CD4-positive, alpha-beta T cell treated with Interleukin-17A for 1 hour (primary cell): Measurements from ENCODE around the gene POR.
"Not testable (repeated sequence)": the region's sequence is repeated elsewhere in the genome, so short reads cannot be mapped to it uniquely, and the experiment has no call there.

ENCODE experiments used
- DNase-seq: peaks from one replicate; pipeline ENCODE4 v3.0.0-alpha.2; 2020

The POR gene

DNA sequence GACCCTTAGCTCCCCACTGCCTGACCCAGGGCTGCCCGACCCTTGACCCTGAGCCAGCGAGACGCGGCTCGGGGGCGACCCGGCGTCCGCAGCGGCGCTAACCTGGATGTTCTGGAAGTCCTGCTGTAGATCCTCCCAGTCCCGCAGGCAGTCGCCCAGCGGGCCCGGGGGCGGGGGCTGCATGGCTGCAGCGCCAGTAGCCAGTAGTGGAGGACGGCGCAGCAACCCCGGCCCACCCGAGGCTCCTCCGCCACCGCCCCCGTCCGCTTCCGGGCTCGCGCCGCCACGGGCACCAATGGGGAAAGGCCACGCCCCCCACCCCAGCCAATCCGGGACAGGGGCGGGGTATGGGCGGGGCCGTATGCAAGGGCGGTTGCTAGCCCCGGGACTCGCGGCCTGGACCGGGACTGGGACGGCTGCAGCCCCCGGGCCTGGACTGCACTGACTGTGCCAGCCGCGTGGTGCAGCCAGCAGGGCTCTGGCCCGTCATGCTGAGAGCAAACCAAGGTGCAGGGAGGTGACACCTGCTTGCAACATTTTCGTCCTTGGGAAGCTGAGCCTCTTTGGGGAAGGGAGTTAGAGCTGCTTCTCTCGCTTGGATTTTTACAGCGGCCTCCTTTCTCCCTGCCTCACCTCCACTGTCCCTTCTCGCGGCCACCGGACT, 79.6 kb downstream of the POR start, which contains the start of gene TMEM120A:
Gene TMEM120A (minus strand): TSS at position 208 of the 664 bp plus-strand sequence. CDS start 25 bp downstream, at position 183.
- DNase-seq: peak; percentile 92

DNA sequence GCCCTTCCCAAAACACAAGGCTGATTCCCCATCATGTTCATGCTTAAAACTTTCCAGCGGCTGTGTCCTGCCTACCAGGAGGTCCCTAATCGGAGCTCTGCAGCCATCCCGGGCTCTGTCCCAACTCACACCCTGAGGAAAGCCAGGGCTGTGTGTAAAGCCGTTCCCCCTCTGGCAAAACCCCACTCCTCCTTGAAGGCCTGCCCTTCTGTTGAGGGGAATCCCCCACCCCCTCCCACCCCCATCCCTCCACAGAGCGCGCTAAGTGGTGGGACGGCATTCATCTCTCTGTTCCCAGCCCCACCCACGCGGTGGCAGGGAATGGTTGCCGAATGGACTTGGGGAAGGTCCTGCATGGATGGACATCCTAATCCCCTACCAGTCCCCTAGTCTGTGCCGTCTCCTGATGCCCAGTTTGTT, 80.1 kb downstream of the POR start:
- no peak for DNase-seq

DNA sequence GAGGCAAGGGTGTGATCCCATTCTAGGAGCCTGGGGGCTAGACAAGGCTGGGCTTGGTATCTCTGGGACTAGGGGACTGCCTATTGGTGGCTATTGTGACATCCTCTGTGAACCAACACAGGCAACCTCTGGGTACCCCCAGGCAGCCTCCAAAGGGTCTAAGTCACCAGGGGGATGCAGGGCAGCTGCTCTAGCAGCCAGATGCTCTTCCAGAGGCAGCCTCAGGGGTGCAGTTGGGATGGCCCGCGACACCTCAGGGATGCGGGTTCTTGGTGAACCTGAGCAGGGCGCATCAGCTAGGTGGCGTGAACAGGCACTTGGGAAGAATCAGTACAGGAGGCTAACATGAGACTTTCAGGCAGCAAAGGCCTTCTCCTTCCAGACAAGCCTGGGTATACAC, 81.0 kb downstream of the POR start:
- no peak for DNase-seq

DNA sequence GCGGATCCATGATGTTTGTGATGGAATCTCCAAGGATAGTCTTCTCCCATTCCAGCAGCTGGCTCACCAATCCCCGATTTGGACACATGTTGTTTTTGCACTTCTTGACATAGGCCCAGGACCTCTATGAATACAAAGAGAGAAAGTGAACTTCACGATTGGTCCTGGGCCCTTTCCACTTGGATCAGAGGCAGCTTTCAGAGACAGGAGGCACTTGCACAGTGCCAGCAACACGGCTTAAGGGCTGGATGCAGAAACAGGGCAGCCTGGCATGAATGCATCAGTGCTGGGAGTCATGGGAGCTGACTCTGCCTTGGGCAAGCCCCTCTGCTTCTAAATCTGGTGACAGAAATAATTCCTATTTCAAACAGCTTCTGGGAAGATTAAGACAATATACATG, 81.5 kb downstream of the POR start:
- no peak for DNase-seq

DNA sequence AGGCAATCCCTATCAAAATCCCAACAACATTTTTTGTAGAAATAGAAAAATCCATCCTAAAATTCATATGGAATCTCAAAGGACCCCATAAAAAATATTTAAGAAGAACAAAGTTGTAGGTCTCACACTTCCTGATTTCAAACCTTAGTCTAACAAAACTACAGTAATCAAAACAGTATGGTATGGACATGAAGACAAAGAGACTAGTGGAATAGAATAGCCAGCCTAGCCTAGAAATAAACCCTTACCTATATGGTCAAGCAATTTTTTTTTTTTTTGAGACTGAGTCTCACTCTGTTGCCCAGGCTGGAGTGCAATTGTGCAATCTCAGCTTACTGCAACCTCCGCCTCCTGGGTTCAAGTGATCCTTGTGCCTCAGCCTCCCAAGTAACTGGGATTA, 83.1 kb downstream of the POR start:
- no peak for DNase-seq

DNA sequence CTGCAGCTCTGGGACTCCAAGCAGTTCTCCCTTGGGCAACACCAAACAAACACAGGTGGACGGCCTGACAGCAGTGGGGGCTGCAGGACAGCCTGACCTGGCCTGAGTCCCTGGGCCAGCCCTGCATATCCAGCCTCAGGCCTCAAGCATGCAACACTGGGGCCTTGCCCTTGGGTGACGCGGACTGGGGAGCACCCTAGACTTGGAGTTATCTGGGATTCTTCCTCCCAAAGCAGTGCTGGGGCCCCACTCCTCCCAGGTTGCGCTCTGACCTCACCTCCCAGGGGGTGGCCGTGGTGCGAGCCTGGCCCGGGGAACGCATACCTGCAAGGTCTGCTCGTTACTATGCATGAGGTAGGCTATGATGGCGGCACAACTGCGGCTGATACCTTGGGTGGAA, 85.6 kb downstream of the POR start:
- no peak for DNase-seq

DNA sequence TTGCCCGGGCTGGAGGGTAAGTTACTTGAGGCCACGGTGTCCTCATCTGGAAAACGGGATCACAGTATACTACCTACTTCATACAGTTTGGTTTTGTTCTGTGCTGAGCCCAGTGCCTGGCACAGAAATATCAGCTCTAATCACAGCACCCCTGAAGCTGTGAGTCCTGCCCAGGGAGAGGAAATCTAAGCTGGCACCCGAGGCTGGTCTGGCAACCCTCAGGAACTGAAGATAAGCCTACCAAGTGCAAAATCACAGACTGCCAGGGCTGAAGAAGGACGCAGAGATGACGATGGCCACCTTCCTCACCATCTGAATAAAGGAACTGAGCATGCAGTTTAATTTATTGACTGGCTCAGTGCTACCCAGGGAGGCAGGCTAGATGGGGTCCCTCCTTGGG, 87.2 kb downstream of the POR start:
- no peak for DNase-seq

DNA sequence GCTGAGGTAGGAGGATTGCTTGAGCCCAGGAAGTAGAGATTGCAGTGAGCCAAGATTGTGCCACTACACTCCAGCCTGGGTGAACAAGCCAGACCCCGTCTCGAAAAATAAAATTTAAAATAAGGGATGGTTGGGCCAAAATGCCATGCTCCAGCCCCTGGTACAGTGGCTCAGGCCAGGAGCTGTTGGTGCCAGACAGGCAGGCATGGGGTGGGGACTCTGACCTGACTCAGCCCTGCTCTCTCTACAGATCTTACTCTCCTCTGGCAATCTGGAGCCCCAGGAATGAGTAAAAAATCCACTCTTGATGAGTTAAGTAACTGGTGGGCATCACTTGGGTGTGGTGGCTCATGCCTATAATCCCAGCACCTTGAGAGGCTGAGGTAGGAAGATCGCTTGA, 87.9 kb downstream of the POR start:
- no peak for DNase-seq

DNA sequence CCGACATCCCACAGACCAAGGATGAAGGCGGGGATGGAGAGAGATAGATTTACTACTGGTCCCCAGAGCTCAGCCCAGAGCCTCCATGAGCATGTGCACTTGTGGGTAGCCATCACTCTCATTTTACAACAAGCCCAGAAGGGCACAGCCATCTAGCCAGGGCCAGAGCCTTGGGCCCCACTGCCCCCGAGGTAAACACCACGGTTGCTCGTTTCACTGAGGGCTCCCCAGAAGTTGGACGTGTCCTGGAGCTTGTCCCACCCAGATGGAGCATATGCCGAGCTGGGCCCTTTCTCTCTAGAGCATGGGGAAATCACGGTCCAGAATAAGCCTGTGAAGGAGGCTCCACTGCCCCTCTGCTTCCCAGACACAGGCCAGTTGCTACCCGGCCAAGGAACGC, 88.4 kb downstream of the POR start:
- DNase-seq: no peak

DNA sequence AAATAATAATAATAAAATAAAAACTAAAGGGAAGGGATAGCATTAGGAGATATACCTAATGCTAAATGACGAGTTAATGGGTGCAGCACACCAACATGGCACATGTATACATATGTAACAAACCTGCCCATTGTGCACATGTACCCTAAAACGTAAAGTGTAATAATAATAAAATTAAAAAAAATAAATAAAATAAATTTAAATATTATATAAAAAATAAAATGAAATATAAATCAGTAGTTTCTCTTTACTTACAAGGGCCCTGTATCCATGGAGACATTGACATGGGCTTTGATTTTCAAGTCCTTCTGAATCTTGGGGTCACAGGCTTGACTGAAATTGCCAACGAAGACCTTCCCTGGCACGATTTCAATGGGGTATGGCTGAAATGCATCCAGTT, 90.0 kb downstream of the POR start:
- DNase-seq: not testable (repeated sequence)

DNA sequence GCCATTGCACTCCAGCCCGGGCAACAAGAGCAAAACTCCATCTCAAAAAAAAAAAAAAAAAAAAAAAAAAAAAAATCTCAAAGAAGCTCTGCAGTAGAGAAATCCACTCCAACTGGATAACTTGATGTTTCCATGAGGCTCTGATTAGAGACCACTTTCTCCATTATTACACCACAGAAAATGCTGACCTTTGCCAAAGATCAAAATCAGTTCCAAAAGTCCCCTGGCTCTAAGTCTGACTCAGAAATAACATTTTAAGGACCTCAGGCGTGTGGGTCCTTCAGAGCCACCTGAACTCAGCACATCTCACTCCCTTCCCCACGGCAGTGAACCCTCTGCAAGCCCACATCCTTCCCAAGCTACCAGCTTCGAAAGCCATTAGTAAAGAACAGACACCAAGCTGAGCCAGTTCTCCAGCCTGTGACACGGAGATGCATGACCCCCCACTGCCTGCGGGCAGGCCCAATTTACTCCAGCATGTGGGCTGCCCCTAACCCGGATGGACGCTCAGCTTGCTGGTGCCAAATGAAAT, 93.3 kb downstream of the POR start:
- peak; percentile 17 for DNase-seq

DNA sequence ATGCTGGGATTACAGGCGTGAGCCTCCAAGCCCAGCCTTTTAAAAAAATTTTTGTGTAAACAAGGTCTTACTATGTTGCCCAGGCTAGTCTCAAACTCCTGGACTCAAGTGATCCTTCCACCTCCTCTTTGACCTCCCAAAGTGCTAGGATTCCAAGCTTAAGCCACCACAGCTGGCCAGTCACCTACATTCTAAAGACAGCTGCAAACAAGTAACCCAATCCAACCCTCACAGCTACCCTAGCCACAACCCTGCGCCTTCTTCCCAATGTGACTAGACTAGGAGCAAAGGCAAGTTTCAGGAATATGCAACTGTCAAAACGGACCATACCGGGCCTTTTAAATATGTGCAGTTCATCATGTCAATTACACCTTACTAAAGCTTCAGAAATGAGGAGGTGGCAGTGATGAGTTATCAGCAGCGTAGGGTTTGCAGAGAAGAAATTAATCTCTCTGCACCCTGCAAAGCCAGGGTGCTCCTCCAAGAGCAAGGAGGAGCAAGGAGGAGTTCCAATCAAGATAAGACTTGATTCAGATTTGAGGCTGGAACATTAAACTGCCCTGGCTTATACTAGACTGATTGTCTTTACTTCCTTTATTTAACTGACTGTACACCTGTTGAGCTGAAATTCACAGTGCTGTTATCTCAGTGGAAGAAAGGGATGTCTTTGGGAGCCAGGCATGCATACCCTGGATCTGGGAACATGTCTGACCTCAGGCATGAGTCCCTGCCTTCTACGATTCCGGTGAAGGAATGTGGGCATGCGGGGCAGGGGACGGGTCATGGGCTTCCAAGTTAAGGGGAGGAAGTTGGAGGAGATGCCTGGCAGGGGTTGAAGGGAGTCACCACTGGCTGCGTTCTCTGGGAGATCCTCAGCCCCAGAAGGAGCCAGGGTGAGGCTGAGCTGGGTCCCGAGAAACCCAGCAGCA, 95.0 kb downstream of the POR start:
- DNase-seq: no peak

DNA sequence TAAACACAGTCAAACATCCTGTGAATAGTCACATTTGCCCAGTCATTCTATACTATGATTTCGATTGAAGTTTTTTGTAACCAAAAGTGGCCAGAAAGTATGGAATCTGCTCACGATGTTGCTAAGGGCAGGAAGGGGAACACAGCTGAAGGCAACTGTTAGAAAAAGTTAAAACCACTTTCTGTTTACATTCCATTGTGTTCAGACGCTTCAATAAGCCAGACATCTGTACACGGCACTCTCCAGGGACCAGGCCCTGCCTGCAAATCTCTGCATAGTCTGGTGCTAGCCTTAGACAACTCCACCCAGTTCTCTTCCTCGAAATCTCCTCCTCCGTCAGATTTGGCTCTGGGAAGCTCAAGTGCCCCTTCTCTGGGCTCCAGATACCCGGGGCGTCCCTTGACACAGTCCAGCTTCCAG, 96.5 kb downstream of the POR start:
- no peak for DNase-seq

DNA sequence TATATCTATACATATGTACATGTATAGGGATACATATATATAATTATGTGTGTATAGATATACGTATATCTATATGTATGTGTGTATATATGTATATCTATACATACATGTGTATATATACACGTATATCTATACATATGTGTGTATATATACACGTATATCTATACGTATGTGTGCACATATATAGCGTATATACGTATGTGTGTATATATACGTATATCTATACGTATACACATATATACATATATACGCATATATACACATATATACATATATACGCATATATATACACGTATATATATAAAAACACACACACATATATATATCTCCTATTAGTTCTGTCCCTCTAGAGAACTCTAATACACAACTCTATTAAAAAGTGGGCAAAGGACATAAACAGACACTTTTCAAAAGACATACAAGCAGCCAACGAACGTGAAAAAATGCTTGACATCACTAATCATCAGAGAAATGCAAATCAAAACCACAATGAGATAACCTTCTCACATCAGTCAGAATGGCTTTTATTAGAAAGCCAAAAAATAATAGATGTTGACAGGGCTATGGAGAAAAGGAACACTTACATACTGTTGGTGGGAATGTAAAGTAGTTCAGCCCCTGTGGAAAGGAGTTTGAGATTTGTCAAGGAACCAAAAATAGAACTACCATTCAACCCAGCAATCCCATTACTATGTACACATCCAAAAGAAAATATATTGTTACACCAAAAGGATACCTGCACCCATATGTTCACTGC, 101.4 kb downstream of the POR start:
- no peak for DNase-seq

DNA sequence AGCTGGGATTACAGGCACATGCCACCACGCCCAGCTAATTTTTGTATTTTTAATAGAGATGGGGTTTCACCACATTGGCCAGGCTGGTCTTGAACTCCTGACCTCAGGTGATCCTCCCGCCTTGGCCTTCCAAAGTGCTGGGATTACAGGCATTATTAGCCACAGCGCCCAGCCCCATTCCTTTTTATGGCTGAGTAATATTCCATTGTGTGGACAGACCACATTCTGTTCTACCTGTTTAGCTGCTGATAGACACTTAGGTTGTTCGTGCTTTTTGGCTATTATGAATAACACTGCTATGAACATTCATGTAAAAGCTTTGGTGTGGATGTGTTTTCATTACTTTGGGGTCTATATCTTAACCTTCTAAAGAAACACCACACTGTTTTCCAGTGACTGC, 103.6 kb downstream of the POR start:
- DNase-seq: not testable (repeated sequence)

DNA sequence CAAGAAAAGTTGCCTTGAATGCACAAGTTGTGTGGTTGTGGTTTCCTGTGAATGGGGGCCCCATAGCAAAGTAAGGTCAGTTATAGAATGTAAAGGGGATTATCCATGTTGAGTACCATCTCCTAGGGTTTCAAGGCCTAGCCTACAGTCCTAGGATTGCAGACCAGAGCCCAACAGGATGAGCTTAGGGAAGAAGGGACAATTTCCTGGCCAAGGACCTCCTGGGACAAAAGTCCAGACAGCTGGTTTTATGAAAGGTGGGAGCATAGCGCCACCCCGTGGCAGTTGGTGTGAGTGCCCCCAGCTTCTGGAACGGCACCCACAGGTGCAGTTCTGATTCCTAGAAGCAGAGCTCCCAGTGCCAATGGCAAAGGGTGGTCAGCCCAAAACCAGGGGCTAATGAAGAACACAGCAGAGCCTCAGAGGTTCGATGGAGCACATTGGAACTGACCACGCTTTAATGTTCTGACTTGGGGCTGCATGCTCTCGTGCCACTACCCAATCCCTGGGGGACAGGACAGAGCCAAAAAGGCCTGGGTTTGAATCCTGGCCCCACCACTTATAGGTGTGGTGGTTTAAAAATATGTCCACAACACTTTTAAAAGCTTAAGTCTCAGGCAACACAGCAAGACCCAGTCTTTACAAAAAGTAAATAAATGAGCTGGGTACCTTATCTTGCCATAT, 105.2 kb downstream of the POR start:
- DNase-seq: peak; percentile 73

DNA sequence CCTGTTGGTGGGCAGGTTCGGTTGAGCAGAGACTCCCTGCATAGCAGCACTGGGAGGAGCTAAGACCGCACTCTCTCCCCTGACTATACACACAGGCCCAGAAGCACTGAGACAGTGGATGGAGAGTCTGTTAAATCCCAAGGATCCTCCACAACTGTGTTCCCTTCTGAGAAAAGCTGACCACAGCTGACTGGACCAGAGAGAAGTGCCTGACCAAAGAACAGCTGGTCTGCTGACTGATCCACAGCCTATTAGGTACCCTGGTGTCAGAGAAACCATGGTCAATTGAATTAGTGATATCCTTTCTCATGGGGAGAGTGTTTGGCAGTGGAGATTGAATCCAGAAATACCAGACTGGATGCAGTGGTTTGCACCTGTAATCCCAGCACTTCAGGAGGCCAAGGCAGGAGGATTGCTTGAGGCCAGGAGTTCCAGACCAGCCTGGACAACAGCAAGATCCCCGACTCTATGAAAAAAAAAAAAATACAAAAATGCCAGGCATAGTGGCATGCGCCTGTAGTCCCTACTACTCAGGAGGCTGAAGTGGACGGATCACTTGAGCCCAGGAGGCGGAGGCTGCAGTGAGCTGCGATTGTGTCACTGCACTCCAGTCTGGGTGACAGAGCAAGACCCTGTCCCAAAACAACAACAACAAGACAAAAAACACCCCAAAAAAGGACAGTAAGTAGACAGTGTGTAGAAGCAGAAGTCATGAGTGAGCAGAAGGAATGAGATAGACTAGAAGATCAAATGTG, 107.2 kb downstream of the POR start:
- no peak for DNase-seq

DNA sequence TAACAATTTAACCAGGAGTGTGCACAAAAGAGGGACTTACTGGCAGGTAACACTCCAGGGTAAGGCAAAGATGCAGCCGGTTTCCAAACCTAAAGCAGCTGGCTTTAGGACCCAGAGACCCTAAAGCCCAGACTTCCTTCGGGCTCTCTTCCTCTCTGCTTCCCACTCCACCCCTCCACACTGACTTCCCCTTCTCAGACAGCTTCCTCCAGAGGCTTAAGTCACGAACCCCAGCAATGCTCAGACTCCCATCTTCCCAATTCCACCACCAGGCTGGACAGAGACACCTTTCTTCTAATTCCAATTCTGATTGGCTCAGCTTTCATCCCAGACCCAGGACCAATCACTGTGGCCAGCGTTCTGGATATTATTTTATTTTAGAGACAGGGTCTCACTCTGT, 108.0 kb downstream of the POR start:
- DNase-seq: no peak

DNA sequence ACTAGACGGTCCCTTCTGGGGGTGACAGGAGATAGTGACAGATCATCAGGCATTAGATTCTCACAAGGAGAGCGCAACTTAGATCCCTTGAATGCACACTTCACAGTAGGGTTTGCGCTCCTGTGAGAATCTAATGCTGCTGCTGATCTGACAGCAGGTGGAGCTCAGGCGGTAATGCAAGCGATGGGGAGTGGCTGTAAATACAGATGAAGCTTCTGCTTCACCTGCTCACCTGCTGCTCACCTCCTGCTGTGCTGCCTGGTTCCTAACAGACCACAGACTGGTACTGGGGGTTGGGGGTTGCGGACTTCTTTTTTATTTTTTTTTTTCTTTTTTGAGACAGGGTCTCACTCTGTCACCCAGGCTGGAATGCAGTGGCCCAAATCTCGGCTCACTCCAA, 114.7 kb downstream of the POR start:
- not testable (repeated sequence) for DNase-seq

DNA sequence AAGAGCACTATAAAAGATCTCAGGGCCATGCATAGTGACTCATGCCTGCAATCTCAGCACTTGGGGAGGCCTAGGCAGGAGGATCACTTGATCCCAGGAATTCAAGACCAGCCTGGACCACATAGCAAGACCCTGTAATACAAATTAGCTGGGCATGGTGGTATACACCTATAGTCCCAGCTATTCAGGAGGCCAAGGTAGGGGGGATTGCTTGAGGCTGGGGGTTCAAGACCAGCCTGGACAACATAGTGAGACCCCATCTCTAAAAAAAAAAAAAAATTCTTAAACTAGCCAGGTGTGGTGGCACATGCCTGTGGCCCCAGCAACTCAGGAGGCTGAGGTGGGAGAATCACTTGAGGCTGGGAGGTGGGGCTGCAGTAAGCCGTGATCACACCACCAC, 117.0 kb downstream of the POR start:
- no peak for DNase-seq
